Naive B cell (primary cell): Measurements from ENCODE around the gene KRTAP2-1. TPM values are rescaled to one million over a fixed set of nuclear protein-coding genes. Genes with fewer than 3 reads are reported as not detected.

Experiments used
- ATAC-seq, 2 donors: fragments of 150-1000 bp; cut with Tn5 transposase; 2 replicates each; pipeline ENCODE4 v1.10.0; 2021; ENCODE audit warnings: low read depth in 2 of 2, mild to moderate bottlenecking in 2 of 2, moderate library complexity in 2 of 2
- DNase-seq: peaks from one replicate; pipeline ENCODE4 v3.0.0; 2022
- H3K27ac Mint-ChIP-seq, 6 donors: one replicate each; pipeline ENCODE4 v1.8.0; 2020 to 2022; ENCODE audit warnings: mild to moderate bottlenecking in 6 of 6, mixed read lengths in 6 of 6, moderate library complexity in 5 of 6, inconsistent platforms in 2 of 6
- H3K27me3 Mint-ChIP-seq, 3 donors: one replicate each; pipeline ENCODE4 v1.8.0; 2021 to 2022; ENCODE audit warnings: mixed read lengths in 3 of 3, mild to moderate bottlenecking in 1 of 3
- H3K36me3 Mint-ChIP-seq, 2 donors: one replicate each; pipeline ENCODE4 v1.8.0; 2020 to 2022; ENCODE audit warnings: mixed read lengths in 2 of 2, inconsistent platforms in 1 of 2, mild to moderate bottlenecking in 1 of 2
- H3K4me1 Mint-ChIP-seq, 3 donors: one replicate each; pipeline ENCODE4 v1.8.0; 2020 to 2022; ENCODE audit warnings: mixed read lengths in 3 of 3, inconsistent platforms in 1 of 3, mild to moderate bottlenecking in 1 of 3, moderate library complexity in 1 of 3
- H3K4me3 Mint-ChIP-seq, 8 donors: one replicate each; pipeline ENCODE4 v1.8.0; 2020 to 2022; ENCODE audit warnings: mild to moderate bottlenecking in 8 of 8, mixed read lengths in 8 of 8, moderate library complexity in 8 of 8, inconsistent platforms in 2 of 8
- H3K9me3 Mint-ChIP-seq, 7 donors: one replicate each; pipeline ENCODE4 v1.8.0; 2020 to 2022; ENCODE audit warnings: mixed read lengths in 7 of 7, mild to moderate bottlenecking in 5 of 7, inconsistent platforms in 2 of 7, moderate library complexity in 1 of 7
- polyA plus RNA-seq, 6 donors: library from polyadenylated mRNA; unstranded; fragments of 300-500 nt; fragmentation: Illumina TruSeq; gene quantifications; one replicate each; pipeline ENCODE4 v1.2.3, GENCODE V29; 2021; ENCODE audit warnings: low read depth in 6 of 6

Gene KRTAP2-1
- polyA plus RNA-seq, 6 donors from 2014 or later = not detected

- H3K27ac Mint-ChIP-seq = no peak overlapping the region
Measured at GRCh38 chr17:40997361-40997760, 49.8 kb downstream of the KRTAP2-1 start.

GRCh38 chr17:40996829-40997228 is 50.3 kb downstream of the KRTAP2-1 start:
- H3K4me1 Mint-ChIP-seq = no peaks in the 10 kb centered on the region
- ATAC-seq (no peak), DNase-seq (no peak)
- no peaks in the 10 kb centered on the region for H3K36me3 Mint-ChIP-seq
- H3K27me3 Mint-ChIP-seq = peaks cover 37 to 70% (median 62%) of the 10 kb centered on the region in 3 donors
- no peak overlapping the region for H3K4me3 Mint-ChIP-seq
- H3K27ac Mint-ChIP-seq = no peak overlapping the region
- peaks cover 0 to 3% (median 0%) of the 10 kb centered on the region in 7 donors for H3K9me3 Mint-ChIP-seq

More at GRCh38 chr17:40997361-40997760, 49.8 kb downstream of the KRTAP2-1 start:
- peaks cover 42 to 70% (median 56%) of the 10 kb centered on the region in 3 donors for H3K27me3 Mint-ChIP-seq
- H3K36me3 Mint-ChIP-seq = no peaks in the 10 kb centered on the region
- H3K9me3 Mint-ChIP-seq = peaks cover 0 to 3% (median 0%) of the 10 kb centered on the region in 7 donors
- no peaks in the 10 kb centered on the region for H3K4me1 Mint-ChIP-seq
- DNase-seq (no peak), ATAC-seq (no peak)
- H3K4me3 Mint-ChIP-seq = no peak overlapping the region

Other genes with a start within 250 kb of the KRTAP2-1 start
- not detected for gene KRT28, start 247.4 kb downstream of the KRTAP2-1 start, polyA plus RNA-seq
- gene KRT10, start 224.7 kb downstream of the KRTAP2-1 start, polyA plus RNA-seq = 100 to 1,000 TPM; 194 to 275 (median 232) TPM
- gene KRT12, start 180.1 kb downstream of the KRTAP2-1 start, polyA plus RNA-seq = not detected
- gene KRT20, start 162.1 kb downstream of the KRTAP2-1 start, polyA plus RNA-seq = not detected
- under 1 TPM in 1 of 6 donors, not detected in 5; 0.19 TPM for gene KRT23, start 109.7 kb downstream of the KRTAP2-1 start, polyA plus RNA-seq
- gene KRT39, start 80.4 kb downstream of the KRTAP2-1 start, polyA plus RNA-seq = not detected
- not detected for gene KRT40, start 63.0 kb downstream of the KRTAP2-1 start, polyA plus RNA-seq
- gene KRTAP3-3, start 53.2 kb downstream of the KRTAP2-1 start, polyA plus RNA-seq = not detected
- gene KRTAP3-2, start 47.4 kb downstream of the KRTAP2-1 start, polyA plus RNA-seq = not detected
- not detected for gene KRTAP3-1, start 38.2 kb downstream of the KRTAP2-1 start, polyA plus RNA-seq
- not detected for gene KRTAP1-5, start 20.1 kb downstream of the KRTAP2-1 start, polyA plus RNA-seq
- not detected for gene KRTAP1-4, start 17.1 kb downstream of the KRTAP2-1 start, polyA plus RNA-seq
- not detected for gene KRTAP1-3, start 12.4 kb downstream of the KRTAP2-1 start, polyA plus RNA-seq
- gene KRTAP1-1, start 5.9 kb downstream of the KRTAP2-1 start, polyA plus RNA-seq = not detected
- not detected for gene KRTAP2-2, start 7.9 kb upstream of the KRTAP2-1 start, polyA plus RNA-seq
- gene KRTAP2-3, start 12.8 kb upstream of the KRTAP2-1 start, polyA plus RNA-seq = not detected
- not detected for gene KRTAP2-4, start 18.6 kb upstream of the KRTAP2-1 start, polyA plus RNA-seq
- gene KRTAP4-7, start 36.8 kb upstream of the KRTAP2-1 start, polyA plus RNA-seq = not detected
- gene KRTAP4-8, start 50.8 kb upstream of the KRTAP2-1 start, polyA plus RNA-seq = not detected
- gene KRTAP4-16, start 54.9 kb upstream of the KRTAP2-1 start, polyA plus RNA-seq = not detected
- not detected for gene KRTAP4-9, start 58.1 kb upstream of the KRTAP2-1 start, polyA plus RNA-seq
- not detected for gene KRTAP4-11, start 71.1 kb upstream of the KRTAP2-1 start, polyA plus RNA-seq
- gene KRTAP4-12, start 76.9 kb upstream of the KRTAP2-1 start, polyA plus RNA-seq = 1 to 10 TPM in 2 of 6 donors, under 1 TPM in 2, not detected in 2; 0.30 to 3.3 (median 1.3) TPM
- gene KRTAP4-6, start 93.2 kb upstream of the KRTAP2-1 start, polyA plus RNA-seq = 1 to 10 TPM in 2 of 6 donors, not detected in 4; 1.6 to 2.0 TPM
- not detected for gene KRTAP4-5, start 102.5 kb upstream of the KRTAP2-1 start, polyA plus RNA-seq
- not detected for gene KRTAP4-4, start 113.4 kb upstream of the KRTAP2-1 start, polyA plus RNA-seq
- not detected for gene KRTAP4-3, start 120.9 kb upstream of the KRTAP2-1 start, polyA plus RNA-seq
- not detected for gene KRTAP4-2, start 130.9 kb upstream of the KRTAP2-1 start, polyA plus RNA-seq
- not detected for gene KRTAP4-1, start 137.6 kb upstream of the KRTAP2-1 start, polyA plus RNA-seq
- not detected for gene KRTAP9-1, start 142.6 kb upstream of the KRTAP2-1 start, polyA plus RNA-seq
- gene KRTAP9-2, start 179.3 kb upstream of the KRTAP2-1 start, polyA plus RNA-seq = not detected
- not detected for gene KRTAP9-3, start 185.1 kb upstream of the KRTAP2-1 start, polyA plus RNA-seq
- not detected for gene KRTAP9-8, start 190.7 kb upstream of the KRTAP2-1 start, polyA plus RNA-seq
- gene KRTAP9-4, start 202.4 kb upstream of the KRTAP2-1 start, polyA plus RNA-seq = not detected
- not detected for gene KRTAP9-9, start 208.1 kb upstream of the KRTAP2-1 start, polyA plus RNA-seq
- not detected for gene KRTAP9-6, start 218.1 kb upstream of the KRTAP2-1 start, polyA plus RNA-seq
- gene KRTAP9-7, start 228.4 kb upstream of the KRTAP2-1 start, polyA plus RNA-seq = not detected